ENCODE results near the gene DNMT1. TPM values are rescaled to one million over a fixed set of nuclear protein-coding genes. Genes with fewer than 3 reads are reported as not detected.

Gene DNMT1
- total RNA-seq, 1 experiment from 2014 or later: 117 TPM

DNA sequence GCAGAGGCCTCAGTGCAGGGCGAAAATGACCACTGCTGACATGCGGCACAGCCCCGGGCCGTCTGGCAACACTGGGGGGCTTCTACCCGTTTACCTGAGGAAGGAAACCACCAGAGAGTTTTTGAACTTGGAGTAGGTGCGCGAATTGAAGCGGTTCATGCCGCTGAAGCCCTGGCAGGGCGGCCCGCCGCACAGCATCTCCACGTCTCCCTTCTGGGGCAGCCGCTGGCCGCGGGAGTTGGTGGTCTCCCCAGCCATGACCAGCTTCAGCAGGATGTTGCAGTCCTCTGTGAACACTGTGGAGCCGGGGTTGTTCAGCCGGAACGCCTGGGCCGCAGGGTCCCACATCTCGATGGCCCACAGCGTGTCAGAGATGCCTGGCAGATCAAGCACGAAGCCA, 54.8 kb downstream of the DNMT1 start:
- no TSS peak for BruUV-seq (replicated peaks)
- no peak for DNase-seq
- Histone ChIP-seq H3K79me2 (ENCODE audit: low read depth) (no peaks in the 10 kb centered on the region), H3K4me2 (no peak overlapping the region), H3K9me3 (ENCODE audit: insufficient read depth, low read depth) (no peaks in the 10 kb centered on the region), H3K4me1 (replicated peaks; ENCODE audit: insufficient read depth) (no peaks in the 10 kb centered on the region), H3K4me3 (no peak overlapping the region), H3K27ac (no peak overlapping the region), H3K9me2 (ENCODE audit: insufficient read depth) (no peaks in the 10 kb centered on the region), H3K27me3 (ENCODE audit: insufficient read depth, low read depth) (no peaks in the 10 kb centered on the region), H4K20me1 (ENCODE audit: insufficient read depth) (no peaks in the 10 kb centered on the region), H3F3A (ENCODE audit: insufficient read depth, low read depth) (peaks cover 4% of the 10 kb centered on the region; the same call in 1 of the 2 replicates), H2AFZ (no peak overlapping the region), H3K36me3 (ENCODE audit: low read depth) (peaks cover 44% of the 10 kb centered on the region)
- TF ChIP-seq CTCF (conservative IDR thresholded peaks at IDR 0.05): no peak
- no peak for TF ChIP-seq EZH2 (IDR thresholded peaks at IDR 0.05; ENCODE audit: low read depth)
- POLR2A ChIA-PET (ENCODE audit: unreplicated experiment): interaction anchor here (0.5 kb wide), 1 partner anchor 121 kb away, joined by 3 read pairs; no protein-coding TSS in a partner anchor
- CTCF ChIA-PET: no interaction called here
- intact Hi-C loops (cut with micrococcal nuclease; ENCODE audit: unreplicated experiment): no loop called here

GRCh38 chr19:10138879-10139795, 55.6 kb downstream of the DNMT1 start:
- no TSS peak for BruUV-seq (replicated peaks)
- Histone ChIP-seq H3K27me3 (ENCODE audit: insufficient read depth, low read depth) (no peaks in the 10 kb centered on the region), H3K9me2 (ENCODE audit: insufficient read depth) (no peaks in the 10 kb centered on the region), H3K36me3 (ENCODE audit: low read depth) (peaks cover 44% of the 10 kb centered on the region), H3K4me1 (replicated peaks; ENCODE audit: insufficient read depth) (no peaks in the 10 kb centered on the region), H3K9me3 (ENCODE audit: insufficient read depth, low read depth) (no peaks in the 10 kb centered on the region), H3F3A (ENCODE audit: insufficient read depth, low read depth) (peaks cover 4% of the 10 kb centered on the region; the same call in 1 of the 2 replicates), H4K20me1 (ENCODE audit: insufficient read depth) (no peaks in the 10 kb centered on the region), H3K27ac (no peak overlapping the region), H3K4me3 (no peak overlapping the region), H3K79me2 (ENCODE audit: low read depth) (no peaks in the 10 kb centered on the region), H2AFZ (no peak overlapping the region), H3K4me2 (no peak overlapping the region)
- ChIA-PET POLR2A (ENCODE audit: unreplicated experiment) (no interaction called here), CTCF (no interaction called here)
- TF ChIP-seq EZH2 (IDR thresholded peaks at IDR 0.05; ENCODE audit: low read depth) (no peak), CTCF (conservative IDR thresholded peaks at IDR 0.05) (no peak)
- intact Hi-C loops (cut with micrococcal nuclease; ENCODE audit: unreplicated experiment): no loop called here
- no peak for DNase-seq

DNA sequence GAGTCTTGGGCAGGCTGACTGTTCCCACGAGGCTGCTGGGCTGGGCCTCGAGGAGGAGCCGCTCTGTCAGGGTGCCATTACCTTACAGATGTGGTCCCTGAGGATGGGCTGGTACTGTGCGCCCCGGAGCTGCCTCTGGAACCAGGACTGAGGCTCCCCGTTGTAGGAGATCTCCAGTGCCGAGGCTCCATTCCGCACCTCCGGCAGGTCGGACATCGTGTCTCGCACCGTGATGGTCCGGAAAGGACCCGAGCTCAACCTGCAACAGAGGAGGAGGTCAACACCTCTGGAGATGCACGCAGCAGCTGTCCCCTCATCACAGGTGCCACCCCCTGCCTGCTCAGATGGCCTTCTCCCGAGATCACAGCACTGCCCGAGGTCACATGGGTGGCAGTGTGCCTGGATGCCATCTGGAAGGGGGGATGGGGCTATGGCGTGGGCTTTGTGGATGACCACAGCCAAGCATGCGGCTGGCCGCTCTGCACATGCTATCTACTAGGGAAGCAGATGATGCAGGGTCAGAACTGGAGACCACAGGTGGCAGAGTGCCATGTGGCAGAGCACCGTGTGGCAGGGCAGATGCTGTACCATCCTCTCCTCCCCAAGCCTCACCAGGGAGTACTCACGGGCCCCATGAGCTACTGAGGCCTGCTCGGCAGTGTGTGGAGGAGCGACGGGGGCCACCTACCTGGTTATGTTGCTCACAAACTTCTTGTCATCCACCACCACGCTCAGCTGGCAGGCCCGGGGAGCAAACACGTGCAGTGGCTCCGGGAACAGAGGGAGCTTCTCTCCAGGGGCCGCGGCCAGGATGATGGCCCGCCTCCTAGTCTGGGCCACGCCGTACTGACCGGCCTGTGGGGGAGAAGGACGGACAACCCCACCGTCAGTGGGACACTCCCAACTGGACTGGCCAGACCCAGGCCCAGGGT, 56.7 kb downstream of the DNMT1 start:
- TF ChIP-seq EZH2 (IDR thresholded peaks at IDR 0.05; ENCODE audit: low read depth) (no peak), CTCF (conservative IDR thresholded peaks at IDR 0.05) (no peak)
- BruUV-seq (replicated peaks): no TSS peak
- POLR2A ChIA-PET (ENCODE audit: unreplicated experiment): no interaction called here
- Histone ChIP-seq H3K4me1 (replicated peaks; ENCODE audit: insufficient read depth) (no peaks in the 10 kb centered on the region), H3K9me2 (ENCODE audit: insufficient read depth) (no peaks in the 10 kb centered on the region), H2AFZ (no peak overlapping the region), H3K9me3 (ENCODE audit: insufficient read depth, low read depth) (no peaks in the 10 kb centered on the region), H3K27me3 (ENCODE audit: insufficient read depth, low read depth) (no peaks in the 10 kb centered on the region), H3F3A (ENCODE audit: insufficient read depth, low read depth) (peaks cover 4% of the 10 kb centered on the region; the same call in 1 of the 2 replicates), H4K20me1 (ENCODE audit: insufficient read depth) (no peaks in the 10 kb centered on the region), H3K36me3 (ENCODE audit: low read depth) (peaks cover 38% of the 10 kb centered on the region), H3K4me2 (no peak overlapping the region), H3K79me2 (ENCODE audit: low read depth) (no peaks in the 10 kb centered on the region), H3K4me3 (no peak overlapping the region), H3K27ac (no peak overlapping the region)
- no peak for DNase-seq
- CTCF ChIA-PET: no interaction called here
- intact Hi-C loops (cut with micrococcal nuclease; ENCODE audit: unreplicated experiment): no loop called here
